ENCODE results near the gene SHISA2.

Gene SHISA2

GRCh38 chr13:26022538-26023292 is 29.1 kb downstream of the SHISA2 start:
- H3K4me3 ChIP-seq (replicated peaks; ENCODE audit: low read depth, low read length): no peak overlapping the region
- DNase-seq (ENCODE audit: low read depth): peak; percentile 44
- TF ChIP-seq CTCF (IDR thresholded peaks at IDR 0.05; ENCODE audit: low read length, missing control alignments): no peak

- no peak for TF ChIP-seq CTCF (IDR thresholded peaks at IDR 0.05; ENCODE audit: low read length, missing control alignments)
- no peak overlapping the region for H3K4me3 ChIP-seq (replicated peaks; ENCODE audit: low read depth, low read length)
- no peak for DNase-seq (ENCODE audit: low read depth)
These were observed 29.9 kb downstream of the SHISA2 start for GRCh38 chr13:26021956-26022355.

- H3K4me3 ChIP-seq (replicated peaks; ENCODE audit: low read depth, low read length): no peak overlapping the region
- DNase-seq (ENCODE audit: low read depth): no peak
- no peak for TF ChIP-seq CTCF (IDR thresholded peaks at IDR 0.05; ENCODE audit: low read length, missing control alignments)
These were observed 30.3 kb downstream of the SHISA2 start for GRCh38 chr13:26021516-26021915.

GRCh38 chr13:26020891-26021290 is 30.9 kb downstream of the SHISA2 start:
- no peak for DNase-seq (ENCODE audit: low read depth)
- H3K4me3 ChIP-seq (replicated peaks; ENCODE audit: low read depth, low read length): no peak overlapping the region
- no peak for TF ChIP-seq CTCF (IDR thresholded peaks at IDR 0.05; ENCODE audit: low read length, missing control alignments)

- DNase-seq (ENCODE audit: low read depth): peak; percentile 70
- TF ChIP-seq CTCF (IDR thresholded peaks at IDR 0.05; ENCODE audit: low read length, missing control alignments): no peak
- H3K4me3 ChIP-seq (replicated peaks; ENCODE audit: low read depth, low read length): no peak overlapping the region
These were observed 31.6 kb downstream of the SHISA2 start for GRCh38 chr13:26019881-26020870.

GRCh38 chr13:26019251-26019650 is 32.6 kb downstream of the SHISA2 start:
- TF ChIP-seq CTCF (IDR thresholded peaks at IDR 0.05; ENCODE audit: low read length, missing control alignments): no peak
- H3K4me3 ChIP-seq (replicated peaks; ENCODE audit: low read depth, low read length): no peak overlapping the region
- no peak for DNase-seq (ENCODE audit: low read depth)

All from fibroblast of pulmonary artery (primary cell).